ENCODE data around the gene SRP68.
A peak's percentile ranks its signal among the peaks of the same experiment; 100 is the strongest.

SRP68 gene

DNA sequence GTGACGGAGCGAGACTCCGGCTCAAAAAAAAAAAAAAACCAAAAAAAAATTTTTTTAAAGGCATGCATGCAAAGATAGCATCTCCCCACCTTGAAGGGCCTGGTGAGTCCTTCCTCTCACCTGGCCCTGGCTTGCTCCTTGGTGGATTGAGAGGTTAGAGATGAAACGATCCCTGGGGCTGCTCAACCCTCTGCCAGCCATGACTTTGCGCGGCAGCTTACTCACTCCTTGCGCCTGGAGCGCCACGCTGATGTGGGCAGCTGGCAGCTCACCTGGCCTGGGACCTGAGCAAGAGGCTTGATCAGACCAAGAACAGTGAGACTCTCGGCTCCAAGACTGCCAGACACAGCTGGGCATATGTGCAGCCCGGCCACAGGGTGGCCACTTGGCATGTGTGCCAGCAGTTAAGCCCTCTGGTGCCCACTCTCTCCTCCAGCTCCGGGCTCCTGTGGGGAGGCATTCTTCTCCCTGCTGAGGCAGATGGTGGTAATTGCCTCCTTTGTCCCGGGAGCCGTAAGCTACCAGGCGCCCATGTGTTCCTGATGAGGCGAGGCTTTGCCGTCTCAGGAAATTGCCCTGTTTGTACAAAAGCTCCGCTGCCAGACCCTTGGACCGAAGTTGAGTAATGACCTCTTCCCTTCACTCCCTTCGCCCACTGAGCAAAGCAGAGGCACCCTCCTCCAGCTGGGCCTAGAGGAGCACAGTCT is 40.1 kb downstream of the SRP68 start:
- Histone ChIP-seq H3K27me3 (ENCODE audit: insufficient read depth, low read length) (no peaks in the 10 kb centered on the region), H4K20me1 (ENCODE audit: insufficient read depth, low read length) (no peaks in the 10 kb centered on the region), H3K4me1 (ENCODE audit: insufficient read depth, low read length, severe bottlenecking) (peaks cover 10% of the 10 kb centered on the region), H3K9me2 (ENCODE audit: low read depth, low read length) (no peaks in the 10 kb centered on the region), H3K27ac (ENCODE audit: low read depth, low read length, poor library complexity, severe bottlenecking) (no peak overlapping the region), H3F3A (ENCODE audit: insufficient read depth, low read length) (no peaks in the 10 kb centered on the region), H3K36me3 (ENCODE audit: insufficient read depth, low read length) (no peaks in the 10 kb centered on the region), H2AFZ (ENCODE audit: low read length) (no peak overlapping the region), H3K9me3 (ENCODE audit: low read length) (no peaks in the 10 kb centered on the region), H3K4me2 (ENCODE audit: low read length) (no peak overlapping the region), H3K4me3 (ENCODE audit: low read depth, low read length, poor library complexity, severe bottlenecking) (no peak overlapping the region), H3K79me2 (ENCODE audit: insufficient read depth, low read length) (no peaks in the 10 kb centered on the region), H3K9ac (ENCODE audit: low read length) (no peak overlapping the region)
- no peak for TF ChIP-seq EZH2 (IDR thresholded peaks at IDR 0.05; ENCODE audit: borderline replicate concordance, low read length)
- TF ChIP-seq, protein P1, sequence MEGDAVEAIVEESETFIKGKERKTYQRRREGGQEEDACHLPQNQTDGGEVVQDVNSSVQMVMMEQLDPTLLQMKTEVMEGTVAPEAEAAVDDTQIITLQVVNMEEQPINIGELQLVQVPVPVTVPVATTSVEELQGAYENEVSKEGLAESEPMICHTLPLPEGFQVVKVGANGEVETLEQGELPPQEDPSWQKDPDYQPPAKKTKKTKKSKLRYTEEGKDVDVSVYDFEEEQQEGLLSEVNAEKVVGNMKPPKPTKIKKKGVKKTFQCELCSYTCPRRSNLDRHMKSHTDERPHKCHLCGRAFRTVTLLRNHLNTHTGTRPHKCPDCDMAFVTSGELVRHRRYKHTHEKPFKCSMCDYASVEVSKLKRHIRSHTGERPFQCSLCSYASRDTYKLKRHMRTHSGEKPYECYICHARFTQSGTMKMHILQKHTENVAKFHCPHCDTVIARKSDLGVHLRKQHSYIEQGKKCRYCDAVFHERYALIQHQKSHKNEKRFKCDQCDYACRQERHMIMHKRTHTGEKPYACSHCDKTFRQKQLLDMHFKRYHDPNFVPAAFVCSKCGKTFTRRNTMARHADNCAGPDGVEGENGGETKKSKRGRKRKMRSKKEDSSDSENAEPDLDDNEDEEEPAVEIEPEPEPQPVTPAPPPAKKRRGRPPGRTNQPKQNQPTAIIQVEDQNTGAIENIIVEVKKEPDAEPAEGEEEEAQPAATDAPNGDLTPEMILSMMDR (IDR thresholded peaks at IDR 0.05; ENCODE audit: low read length) = peak; percentile 7; the same call in 1 of the 2 replicates

DNA sequence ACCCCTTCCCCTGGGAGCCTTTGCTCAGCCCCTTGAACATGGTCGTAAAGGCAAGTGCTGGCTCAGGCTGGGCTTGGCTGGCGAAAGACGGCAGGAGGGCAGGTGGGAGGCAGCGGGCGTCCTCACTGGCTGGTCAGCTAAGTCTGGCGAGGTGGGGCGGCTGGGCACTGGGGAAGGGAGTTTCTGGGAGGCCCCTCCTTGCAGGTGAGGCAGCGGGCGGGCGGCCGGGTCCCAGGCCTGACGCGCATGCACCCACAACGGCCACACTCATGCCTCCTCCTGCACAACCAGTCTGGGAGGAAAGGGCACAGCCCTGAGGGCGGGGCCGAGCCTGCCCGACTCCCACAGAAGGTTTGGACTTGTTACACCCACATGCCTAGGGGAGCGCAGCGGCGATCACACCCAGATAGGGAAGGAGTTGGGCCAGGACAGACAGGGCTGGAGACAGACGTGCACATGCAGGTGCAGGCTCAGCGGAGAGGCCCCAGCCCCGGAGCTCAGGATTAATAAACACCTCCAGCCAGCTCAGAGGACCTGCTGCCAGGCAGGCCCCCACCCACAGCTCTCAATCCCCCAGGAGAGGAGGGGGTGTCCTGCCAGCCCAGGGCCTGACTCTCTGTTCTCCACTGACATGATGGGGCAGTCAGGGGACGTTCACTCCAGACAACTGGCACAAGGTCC is 45.0 kb downstream of the SRP68 start, which contains the start of gene EVPL:
EVPL (minus strand) TSS at position 148 of the 681 bp plus-strand sequence; CDS start at position 40, 108 bp downstream.
- 0 out of 2 replicates have a peak, but pooled peaks cover 5% of the 10 kb centered on the region for H3K27me3 ChIP-seq (ENCODE audit: insufficient read depth, low read length)
- no peaks in the 10 kb centered on the region for H3K36me3 ChIP-seq (ENCODE audit: insufficient read depth, low read length)
- H3K4me3 ChIP-seq (ENCODE audit: low read depth, low read length, poor library complexity, severe bottlenecking) = no peak within 1 kb of the TSS
- no peaks in the 10 kb centered on the region for H3K9me3 ChIP-seq (ENCODE audit: low read length)
- TF ChIP-seq EZH2 (IDR thresholded peaks at IDR 0.05; ENCODE audit: borderline replicate concordance, low read length) = no peak
- TF ChIP-seq, protein P1 (IDR thresholded peaks at IDR 0.05; ENCODE audit: low read length) = no peak
- H2AFZ ChIP-seq (ENCODE audit: low read length) = no peak within 1 kb of the TSS
- no peak within 1 kb of the TSS for H3K4me2 ChIP-seq (ENCODE audit: low read length)
- H3K79me2 ChIP-seq (ENCODE audit: insufficient read depth, low read length) = no peaks in the 10 kb centered on the region
- peaks cover 10% of the 10 kb centered on the region for H3K4me1 ChIP-seq (ENCODE audit: insufficient read depth, low read length, severe bottlenecking)
- H3F3A ChIP-seq (ENCODE audit: insufficient read depth, low read length) = no peaks in the 10 kb centered on the region
- H4K20me1 ChIP-seq (ENCODE audit: insufficient read depth, low read length) = no peaks in the 10 kb centered on the region
- no peak within 1 kb of the TSS for H3K27ac ChIP-seq (ENCODE audit: low read depth, low read length, poor library complexity, severe bottlenecking)
- no peak within 1 kb of the TSS for H3K9ac ChIP-seq (ENCODE audit: low read length)
- no peaks in the 10 kb centered on the region for H3K9me2 ChIP-seq (ENCODE audit: low read depth, low read length)

DNA sequence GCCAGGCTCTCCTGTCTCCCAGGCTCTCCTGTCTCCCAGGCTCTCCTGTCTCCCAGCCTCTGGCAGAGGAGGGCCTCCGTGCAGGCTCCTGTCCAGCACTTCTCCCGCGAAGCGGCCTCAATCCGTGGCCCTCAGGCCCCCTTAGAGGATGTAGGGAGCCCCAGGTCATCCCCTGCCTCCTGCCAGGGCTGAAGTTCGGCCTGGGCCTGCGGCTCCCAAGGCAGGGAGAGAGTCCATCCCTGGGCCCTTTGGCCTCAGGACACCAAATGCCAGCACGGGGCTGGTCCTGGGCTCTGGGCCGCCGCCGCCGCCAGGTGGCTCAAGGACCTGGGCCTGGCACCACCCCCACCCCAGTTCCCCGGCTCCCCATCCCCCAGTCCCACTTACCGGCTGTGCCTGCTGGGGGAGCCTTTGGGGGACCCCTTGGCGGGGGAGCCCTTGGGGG is 45.6 kb downstream of the SRP68 start:
- H3K27ac ChIP-seq (ENCODE audit: low read depth, low read length, poor library complexity, severe bottlenecking) = no peak overlapping the region
- no peak overlapping the region for H3K9ac ChIP-seq (ENCODE audit: low read length)
- peaks cover 14% of the 10 kb centered on the region for H3K4me1 ChIP-seq (ENCODE audit: insufficient read depth, low read length, severe bottlenecking)
- TF ChIP-seq, protein P1 (IDR thresholded peaks at IDR 0.05; ENCODE audit: low read length) = no peak
- TF ChIP-seq EZH2 (IDR thresholded peaks at IDR 0.05; ENCODE audit: borderline replicate concordance, low read length) = no peak
- 0 out of 2 replicates have a peak, but pooled peaks cover 5% of the 10 kb centered on the region for H3K27me3 ChIP-seq (ENCODE audit: insufficient read depth, low read length)
- no peaks in the 10 kb centered on the region for H3F3A ChIP-seq (ENCODE audit: insufficient read depth, low read length)
- no peaks in the 10 kb centered on the region for H3K9me2 ChIP-seq (ENCODE audit: low read depth, low read length)
- no peak overlapping the region for H3K4me2 ChIP-seq (ENCODE audit: low read length)
- H3K79me2 ChIP-seq (ENCODE audit: insufficient read depth, low read length) = no peaks in the 10 kb centered on the region
- no peaks in the 10 kb centered on the region for H3K9me3 ChIP-seq (ENCODE audit: low read length)
- H3K4me3 ChIP-seq (ENCODE audit: low read depth, low read length, poor library complexity, severe bottlenecking) = no peak overlapping the region
- no peak overlapping the region for H2AFZ ChIP-seq (ENCODE audit: low read length)
- no peaks in the 10 kb centered on the region for H3K36me3 ChIP-seq (ENCODE audit: insufficient read depth, low read length)
- no peaks in the 10 kb centered on the region for H4K20me1 ChIP-seq (ENCODE audit: insufficient read depth, low read length)
